NCI-H524 treated with DMSO at 0.1 percent for 48 hours (cell line): ENCODE data around the gene ZBTB20.
"Not testable (repeated sequence)": the region's sequence is repeated elsewhere in the genome, so short reads cannot be mapped to it uniquely, and the experiment has no call there.

ENCODE experiments used
- DNase-seq: peaks from one replicate; lab custom pipeline; 2025; lab: John Stamatoyannopoulos, UW

Gene ZBTB20

DNA sequence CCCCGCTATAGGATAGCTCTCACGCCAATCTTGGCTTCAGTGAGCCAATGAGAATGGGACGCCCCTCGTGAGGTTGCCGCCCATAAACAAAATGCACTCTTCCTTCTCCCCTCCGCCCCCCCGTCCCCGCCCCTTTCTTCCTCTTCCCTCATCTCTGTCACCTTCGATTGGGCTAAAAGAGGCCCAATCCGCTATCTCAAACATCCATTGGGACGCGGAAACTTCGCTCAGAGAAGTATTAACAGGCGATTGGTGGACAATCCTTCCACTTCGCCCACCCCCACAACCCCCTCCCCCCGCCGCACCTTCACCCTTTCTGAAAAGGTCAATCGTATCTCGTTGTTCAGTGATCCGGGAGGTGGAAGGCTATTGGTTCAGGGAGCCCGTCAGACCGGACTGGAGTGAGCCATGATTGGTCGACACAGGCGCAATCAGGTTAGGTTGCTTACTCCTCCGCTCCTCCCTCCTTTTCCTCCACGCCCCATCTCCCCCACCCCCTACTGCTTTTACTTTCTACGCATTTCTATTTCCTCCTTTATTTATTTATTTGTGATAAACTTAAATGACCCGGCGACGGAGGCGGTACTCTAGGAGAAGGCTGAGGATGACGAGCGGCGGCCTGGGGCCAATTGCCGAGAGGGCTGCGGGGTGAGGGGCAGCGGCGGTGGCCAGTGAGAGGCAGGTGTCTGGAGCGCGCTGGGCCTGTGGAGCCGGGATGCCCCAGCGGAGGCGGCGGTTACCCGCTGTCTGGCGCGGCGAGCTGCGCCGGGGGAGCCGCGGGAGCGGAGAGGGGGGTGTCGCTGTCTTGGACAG is 447 bp upstream of the ZBTB20 start:
- peak; percentile 100 for DNase-seq

DNA sequence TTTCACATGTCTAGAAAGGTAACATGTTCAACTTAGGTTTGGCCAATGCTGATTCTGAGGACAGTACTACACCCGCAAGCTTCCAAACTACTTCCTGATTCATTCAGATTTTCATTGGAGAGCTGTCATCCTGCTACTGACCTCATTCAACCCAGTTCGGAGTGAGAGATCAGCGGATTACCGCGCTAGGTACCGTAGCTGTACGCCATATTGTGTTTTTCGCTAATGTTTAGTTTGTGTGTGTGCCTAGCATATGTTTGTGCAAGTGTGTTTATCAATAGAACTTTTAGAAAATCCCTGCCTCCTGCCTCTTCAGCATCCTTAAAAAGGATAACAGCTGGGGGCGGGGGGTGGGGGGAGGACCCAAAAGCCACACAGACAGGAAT is 1.1 kb downstream of the ZBTB20 start:
- peak; percentile 68 for DNase-seq

DNA sequence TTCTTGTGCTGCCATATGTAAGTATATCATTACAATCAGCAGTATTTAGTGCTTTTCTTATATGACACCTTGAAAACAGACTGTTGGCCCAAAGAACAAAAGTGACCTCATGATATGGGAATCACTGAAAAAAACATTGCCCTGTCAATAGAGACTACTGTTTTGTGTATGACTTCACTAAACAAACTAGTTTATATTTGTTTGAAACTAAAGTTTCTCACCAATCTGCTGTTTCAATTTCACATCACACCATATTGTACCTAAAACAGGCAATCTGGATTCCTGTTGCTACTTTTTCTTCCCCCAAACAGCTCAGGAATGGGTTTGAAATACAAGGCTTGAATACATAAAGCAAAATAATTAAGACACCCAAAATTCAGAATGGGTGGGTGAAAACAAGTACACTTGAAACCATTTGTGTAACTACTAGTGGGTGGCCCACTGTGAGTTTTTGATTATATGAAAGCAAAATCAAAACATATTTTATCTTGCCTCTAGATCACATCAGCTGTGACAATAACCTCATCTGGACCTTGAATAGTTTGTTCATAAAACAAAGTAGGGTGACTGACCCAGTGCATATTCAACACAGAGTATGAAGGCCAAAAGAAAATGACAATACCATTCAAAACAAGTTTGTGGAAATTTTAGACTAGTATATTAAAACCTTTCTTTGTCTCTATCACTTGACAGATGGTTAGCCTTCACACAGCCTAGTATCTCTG is 5.9 kb downstream of the ZBTB20 start:
- no peak for DNase-seq

DNA sequence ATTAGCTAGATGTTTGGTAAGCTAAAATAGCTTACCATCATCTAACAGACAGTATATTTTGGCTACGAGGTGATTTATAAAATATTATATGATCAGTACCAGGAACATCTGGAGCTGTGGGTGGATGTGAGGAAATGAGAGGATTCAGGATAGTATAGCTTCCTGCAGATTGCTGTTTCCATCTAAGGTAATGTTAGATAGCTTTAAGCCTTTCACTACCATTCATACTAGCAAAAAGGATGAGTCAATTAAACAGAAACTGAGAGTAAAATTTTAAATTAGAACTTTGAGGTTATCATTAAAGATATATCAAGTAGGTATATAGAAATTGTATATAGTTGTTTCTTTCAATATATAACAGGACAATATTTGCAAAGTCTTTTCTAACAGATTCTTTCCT is 8.0 kb downstream of the ZBTB20 start:
- no peak for DNase-seq

DNA sequence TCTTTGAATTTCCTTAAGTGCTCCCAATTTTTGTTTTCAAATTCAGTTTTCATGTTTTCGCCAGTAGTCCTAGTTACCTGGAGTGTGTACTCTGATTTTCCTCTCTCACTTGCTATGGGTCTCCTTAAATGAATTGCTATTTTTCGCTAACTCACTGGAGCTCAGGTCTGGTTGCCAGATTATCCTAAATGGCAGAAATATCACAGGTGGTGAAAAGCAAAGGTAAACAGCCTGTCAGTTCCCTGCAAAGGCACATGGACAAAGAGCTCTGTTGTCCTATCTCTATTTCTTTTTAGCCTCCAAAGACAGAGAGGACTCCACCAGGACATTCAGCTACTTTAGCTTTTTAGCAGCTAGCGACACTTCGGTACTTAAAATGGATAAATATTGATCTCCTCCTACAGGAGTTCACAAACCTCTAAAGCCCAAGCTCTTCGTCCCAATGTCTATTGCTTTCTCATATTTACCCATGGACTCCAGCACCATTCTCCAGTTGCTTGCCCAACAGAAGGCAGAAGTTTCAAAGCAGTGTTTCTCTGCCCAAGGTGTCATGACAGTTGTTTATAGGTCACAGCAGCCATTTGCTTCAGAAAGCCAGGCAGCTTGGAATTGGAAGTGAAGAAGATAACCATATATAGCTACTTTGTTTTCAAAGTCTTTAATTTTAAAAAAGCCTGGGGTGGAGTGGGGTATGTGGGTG is 12.3 kb downstream of the ZBTB20 start:
- DNase-seq: no peak

DNA sequence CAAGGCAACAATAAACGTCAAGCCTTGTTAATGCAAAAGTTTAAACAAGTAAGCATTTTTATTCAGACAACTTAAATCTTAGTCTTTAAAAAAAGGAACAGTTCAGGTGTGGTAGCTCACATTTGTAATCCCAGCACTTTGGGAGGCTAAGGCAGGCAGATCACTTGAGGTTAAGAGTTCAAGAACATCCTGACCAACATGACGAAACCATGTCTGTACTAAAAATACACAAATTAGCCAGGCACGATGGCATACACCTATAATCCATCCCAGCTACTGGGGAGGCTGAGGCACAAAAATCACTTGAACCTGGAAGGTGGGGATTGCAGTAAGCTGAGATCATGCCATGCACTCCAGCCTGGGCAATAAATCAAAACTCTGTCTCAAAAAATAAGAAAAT is 19.9 kb downstream of the ZBTB20 start:
- no peak for DNase-seq

DNA sequence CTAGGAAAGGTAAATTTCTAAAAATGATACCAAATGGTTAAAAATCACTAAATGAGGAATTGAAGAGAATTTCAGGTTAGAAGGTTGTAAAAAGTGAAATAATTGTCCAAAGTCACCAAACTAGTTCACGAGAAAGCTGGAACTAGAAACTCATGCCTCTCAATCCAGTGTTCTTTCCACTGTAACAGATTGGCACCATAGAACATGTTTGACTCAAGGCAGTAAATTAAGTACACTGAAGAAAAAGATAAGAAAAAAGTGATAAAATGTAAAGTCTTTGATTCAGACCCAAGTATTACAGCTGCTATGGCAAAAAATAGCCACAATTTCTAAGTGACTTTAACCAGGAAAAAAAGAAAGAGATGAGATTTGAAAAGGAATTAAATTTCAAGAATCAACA is 26.5 kb downstream of the ZBTB20 start:
- DNase-seq: no peak

DNA sequence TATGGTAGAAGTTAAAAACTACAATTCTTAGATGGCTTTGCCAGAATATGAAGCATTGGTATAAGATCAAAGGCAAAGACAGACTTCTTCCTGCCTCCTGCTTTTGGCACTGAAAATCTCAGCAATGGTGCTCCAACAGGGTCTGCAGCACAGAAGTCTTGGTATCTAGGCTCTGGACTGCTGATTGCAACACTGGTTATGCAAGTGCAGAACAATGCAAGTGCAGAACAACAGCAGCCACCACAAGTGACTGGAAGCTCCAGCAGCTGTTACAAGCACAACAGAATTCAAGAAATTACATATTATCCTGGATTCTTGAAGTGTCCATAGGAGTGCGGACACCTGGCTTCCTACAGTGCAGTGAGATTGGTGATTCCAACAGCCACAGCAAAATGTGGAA is 33.7 kb downstream of the ZBTB20 start:
- no peak for DNase-seq

DNA sequence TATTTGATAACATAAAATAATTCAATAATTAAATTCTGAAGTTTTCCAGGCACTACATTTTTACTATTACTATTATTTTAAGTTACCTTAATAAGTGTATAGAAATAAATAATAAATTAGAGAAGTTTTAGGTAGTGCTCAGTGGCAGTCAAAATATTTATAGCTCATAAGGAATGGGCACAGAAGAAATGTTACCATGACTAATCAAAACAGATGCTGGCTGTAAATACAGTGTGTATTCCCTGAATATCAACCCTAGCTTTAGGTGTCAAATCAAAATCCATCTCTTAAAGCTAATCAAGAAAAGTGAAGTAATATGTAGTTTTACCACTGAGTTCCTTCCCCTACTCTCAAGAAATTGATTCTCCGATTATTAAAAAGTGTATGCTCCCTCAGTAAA is 35.5 kb downstream of the ZBTB20 start:
- DNase-seq: no peak

DNA sequence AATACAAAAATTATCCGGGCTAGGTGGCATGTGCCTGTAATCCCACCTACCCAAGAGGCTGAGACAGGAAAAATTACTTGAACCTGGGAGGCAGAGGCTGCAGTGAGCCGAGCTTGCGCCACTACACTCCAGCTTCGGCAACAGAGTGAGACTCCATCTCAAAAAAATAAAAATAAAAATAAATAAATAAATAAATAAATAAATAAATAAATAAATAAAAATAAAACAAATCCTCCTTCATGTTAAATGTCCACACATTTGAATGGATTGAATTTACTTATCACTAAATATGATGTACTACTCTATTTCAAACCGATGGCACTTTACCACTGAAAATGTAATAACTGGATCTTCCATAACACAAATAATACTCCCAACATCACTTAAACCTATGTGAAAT is 36.3 kb downstream of the ZBTB20 start:
- no peak for DNase-seq

DNA sequence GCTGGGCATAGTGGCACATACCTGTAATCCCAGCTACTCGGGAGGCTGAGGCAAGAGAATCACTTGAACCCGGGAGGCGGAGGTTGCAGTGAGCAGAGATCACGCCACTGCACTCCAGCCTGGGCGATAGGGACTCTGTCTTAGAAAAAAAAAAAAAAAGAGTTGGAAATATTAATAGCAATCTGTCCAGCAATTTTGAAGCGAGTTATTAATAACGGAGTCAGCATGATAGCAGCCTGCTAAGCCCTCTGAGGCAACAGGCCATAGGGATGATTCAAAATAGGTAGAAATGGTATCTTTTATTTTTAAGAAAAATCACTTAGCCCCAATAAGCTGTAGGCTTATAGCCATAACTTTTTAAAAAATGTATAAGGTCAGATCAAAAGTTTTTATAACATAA is 37.0 kb downstream of the ZBTB20 start:
- DNase-seq: not testable (repeated sequence)

DNA sequence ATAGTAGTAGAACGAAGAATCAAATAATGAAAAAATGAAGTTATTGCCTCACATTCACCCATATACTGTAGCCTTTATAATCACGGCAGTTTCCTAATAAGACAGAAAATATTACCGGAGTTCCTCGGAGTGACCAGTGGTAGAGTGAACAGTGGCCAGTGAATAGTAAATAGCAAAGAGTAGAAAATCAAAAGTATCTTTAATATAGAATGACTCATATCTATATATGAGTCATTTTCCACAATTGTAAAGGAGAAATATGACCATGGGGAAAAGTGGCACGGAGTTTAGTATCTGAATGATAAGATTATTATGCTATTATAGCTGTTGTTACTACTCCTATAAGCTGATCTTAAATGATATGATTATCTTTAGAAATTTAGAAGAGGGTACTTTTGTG is 38.5 kb downstream of the ZBTB20 start:
- DNase-seq: no peak

DNA sequence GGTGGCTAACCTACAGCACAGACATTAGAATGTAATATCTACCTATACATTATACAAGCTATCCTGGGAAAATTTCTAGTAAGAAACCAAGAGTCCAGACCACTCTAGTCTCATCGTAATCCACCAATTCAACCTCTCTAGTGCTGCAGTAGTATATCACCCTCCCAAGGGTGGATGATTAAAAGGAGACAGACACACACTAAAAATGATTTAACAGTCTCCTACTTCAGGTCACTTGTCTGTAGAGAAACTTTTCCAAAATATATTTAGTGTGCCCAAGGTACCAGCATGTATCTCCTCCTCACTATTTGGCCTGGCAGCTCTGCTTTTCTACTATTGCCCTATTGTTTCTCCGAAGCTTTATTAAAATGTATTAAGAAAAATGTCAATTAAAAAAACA is 45.0 kb downstream of the ZBTB20 start:
- DNase-seq: no peak

DNA sequence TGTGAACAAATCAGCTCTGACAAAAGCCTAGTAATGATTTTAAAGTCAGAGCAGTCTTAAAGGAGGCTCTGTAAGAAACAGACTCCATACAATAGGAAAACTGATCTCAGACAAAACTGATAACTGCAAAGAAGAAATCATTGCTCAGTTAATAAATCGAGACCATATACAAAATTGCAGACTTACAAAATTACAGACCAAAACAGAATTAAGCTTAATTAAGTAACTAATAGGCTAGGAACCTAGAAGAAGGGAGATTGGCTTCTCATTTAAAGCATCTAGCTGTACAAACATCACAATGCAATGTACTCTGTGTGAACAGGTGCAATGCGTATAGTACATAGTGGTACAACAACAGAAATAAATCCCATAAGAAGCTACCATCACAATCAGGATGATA is 46.3 kb downstream of the ZBTB20 start:
- no peak for DNase-seq

DNA sequence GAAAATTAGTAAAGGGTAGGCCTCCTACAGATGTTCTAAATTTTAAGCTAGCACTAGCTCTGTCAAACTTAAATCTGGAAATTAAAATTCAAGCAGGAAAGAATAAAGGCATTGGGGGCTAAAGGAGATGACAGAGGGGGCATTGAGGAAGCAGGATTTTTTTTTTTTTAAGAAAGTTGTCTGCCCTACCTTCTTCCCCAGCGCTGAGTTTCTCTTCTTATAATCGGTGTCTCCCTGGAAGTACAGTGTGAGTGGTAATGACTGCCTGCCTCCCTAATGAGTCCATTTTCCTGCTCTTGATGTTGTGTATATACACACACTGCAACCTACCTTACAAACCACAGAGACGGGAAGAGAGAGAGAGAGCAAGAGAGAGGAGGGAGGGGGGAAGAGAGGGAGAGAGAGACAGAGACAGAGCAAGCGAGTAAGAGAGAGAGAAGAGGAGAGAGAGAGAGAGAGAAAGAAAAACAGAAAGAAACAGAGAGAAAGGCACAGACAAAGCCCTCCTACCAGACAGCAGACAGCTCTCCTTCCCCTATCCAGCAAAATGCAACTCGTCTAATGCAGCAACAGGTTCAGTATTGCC is 47.0 kb downstream of the ZBTB20 start:
- no peak for DNase-seq

DNA sequence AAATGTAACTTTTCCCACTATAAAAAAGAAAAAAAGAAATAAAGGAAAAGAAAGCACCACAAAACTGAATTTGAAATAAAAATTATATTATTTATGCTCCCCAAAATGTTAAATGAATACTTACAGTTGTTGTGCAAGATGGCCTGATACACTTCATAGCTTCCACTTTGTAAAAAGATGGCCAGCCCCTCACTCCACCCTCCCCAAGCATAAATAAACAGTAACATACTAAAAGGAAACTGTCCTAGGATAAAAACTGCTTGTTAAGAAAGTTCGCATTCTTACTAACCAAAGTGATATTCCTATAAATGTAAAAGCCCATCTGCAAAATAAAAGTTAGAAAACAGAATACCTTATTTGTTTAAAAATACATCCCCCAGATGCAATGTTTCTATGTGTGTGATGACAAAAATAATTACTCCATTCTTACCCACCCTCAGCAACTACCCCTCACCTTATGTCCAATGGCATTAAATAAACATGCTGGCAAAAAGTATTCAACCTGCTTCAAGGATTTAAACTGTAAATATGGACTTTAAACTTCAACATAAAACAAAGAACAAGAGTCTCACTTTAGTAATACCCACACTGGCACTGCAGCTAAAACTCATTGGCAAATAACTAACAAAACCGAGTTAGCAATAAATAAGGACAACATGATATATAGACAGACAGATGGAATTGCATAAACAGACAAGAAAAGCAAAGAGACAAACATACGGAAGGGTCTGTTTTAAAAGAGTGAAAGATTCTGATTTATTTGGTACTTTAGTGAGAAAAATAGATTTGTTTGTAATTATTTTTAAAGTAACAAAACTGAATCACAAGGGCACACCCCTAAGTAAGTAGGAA is 47.7 kb downstream of the ZBTB20 start:
- no peak for DNase-seq

DNA sequence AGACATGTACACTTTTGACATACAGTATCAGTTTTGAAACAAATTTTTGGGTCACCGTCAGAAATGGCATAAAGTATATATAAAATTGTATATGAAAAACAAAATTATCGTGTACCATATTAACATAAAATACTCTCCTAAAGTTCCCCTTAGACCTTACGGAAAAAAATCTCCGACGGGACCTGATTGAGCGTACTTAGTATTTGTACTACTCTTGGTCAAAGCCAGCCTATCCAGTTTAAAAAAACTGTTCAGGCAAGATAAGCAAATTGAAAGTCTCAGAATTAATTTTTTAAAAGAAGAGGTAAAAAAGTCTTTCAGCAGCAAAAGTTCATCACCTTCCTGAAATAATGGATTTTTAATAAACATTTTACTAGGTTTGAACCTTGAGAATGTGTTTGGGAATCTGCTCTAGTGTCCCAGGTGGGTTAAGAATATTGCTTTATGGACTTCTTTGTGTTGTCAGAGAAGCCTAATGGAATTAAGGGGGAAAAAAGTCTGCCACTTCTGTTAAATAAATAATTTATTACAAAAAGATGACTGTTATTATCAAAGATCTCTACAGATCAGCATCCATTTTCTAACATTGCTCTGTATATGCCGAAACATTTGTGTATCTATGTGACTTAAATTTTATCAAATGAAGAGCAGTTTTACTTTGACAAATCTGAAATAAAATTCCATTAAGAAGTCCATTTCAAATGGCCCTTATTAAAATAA is 48.6 kb downstream of the ZBTB20 start:
- DNase-seq: no peak

DNA sequence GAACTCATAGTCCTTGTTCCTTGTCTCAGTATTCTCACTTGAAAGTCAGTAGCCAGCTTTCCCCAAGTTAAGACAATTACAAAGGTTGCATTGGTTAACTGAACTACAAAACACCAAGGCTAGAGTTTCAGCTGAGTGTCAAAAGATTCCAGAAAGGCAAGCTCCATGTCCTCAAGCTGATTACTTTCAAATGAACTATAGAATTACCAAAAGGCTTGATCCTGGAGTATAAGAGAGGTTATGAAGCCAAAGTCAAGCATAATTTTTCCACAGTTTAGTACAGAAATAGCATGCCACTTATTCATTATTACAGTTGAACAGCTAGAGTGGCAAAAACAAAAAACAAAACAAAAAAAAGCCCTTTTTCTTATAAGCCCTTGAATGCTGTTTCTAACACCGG is 51.9 kb downstream of the ZBTB20 start:
- no peak for DNase-seq

DNA sequence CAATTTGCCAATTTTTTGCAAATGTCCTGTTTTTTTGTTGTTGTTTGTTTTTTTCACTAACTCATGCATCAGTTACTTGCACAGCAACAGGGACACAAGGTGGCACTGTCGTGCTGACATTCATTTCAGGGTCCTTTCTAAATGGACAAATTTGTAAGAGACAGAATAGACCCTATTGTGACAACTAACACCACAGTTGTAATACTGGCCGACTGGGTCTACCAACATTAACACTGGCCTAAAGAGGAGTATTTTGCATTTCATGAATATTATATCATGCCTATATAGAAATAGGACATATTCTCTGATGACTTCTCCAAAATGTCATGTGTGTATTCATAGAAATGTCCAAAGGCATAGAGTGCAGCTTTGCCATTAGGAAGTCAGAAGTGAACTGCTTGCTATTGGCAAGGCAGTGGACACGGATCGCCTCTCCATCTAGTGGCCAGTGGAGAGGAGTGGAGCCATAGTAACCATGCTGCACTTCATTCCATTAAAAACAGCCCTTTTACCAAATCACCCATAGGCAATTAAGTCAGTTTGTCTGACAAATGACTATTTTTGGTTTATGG is 54.8 kb downstream of the ZBTB20 start:
- DNase-seq: peak; percentile 40

DNA sequence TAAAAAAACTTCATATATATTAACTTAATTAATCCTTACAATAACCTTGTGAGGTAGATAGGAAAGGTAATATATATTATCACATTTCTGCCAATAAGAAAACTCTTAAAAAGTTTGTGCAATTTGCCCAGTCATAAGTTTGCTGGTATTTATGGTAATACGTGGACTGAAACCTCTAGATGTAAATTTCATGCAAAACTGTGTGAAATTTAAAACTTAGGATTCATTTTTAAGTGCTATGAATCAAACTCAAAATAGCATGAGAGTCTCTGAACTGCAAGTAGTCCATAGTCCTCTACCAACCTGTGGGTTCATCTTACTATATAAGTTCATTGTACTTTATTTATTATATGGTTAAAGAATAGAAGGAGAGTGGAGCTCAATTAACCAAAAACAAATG is 56.4 kb downstream of the ZBTB20 start:
- DNase-seq: no peak

DNA sequence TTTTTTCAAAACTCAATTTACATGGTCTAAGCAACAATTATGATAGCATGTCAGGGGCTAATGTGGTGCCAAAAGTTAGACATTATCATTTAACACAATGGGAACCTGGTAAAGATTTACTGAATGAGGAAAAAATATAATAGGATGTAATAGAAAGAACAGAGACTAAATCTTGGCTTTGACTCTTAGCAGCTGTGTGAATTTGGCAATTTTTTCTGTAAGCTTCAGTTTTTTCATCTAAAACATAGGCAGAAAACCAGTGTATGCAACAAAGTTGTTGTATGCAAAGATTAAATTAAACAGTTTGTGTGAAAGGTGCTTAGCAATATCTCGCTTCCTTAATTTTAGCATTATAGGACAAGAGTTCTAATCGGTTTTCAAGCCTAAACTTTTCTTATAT is 57.6 kb downstream of the ZBTB20 start:
- DNase-seq: no peak
